H9 (cell line): Measurements from ENCODE around the gene TRPV4. TPM values are rescaled to one million over a fixed set of nuclear protein-coding genes. Genes with fewer than 3 reads are reported as not detected.

ENCODE experiments used
- DNase-seq: peaks from one replicate; pipeline ENCODE4 v3.0.0-alpha.2; 2017
- H2AFZ ChIP-seq: one replicate; pipeline ENCODE4 v1.6.1; 2013; ENCODE audit warnings: mild to moderate bottlenecking, low read length, control low read depth, moderate library complexity
- H2AK5ac ChIP-seq: 2 replicates; pipeline ENCODE4 v1.6.1; 2013; ENCODE audit warnings: low read length, control low read depth, mixed read lengths; ENCODE audit not compliant: insufficient read length
- H2BK120ac ChIP-seq: one replicate; pipeline ENCODE4 v1.6.1; 2013; ENCODE audit warnings: low read depth, mild to moderate bottlenecking, low read length, control low read depth, inconsistent platforms; ENCODE audit not compliant: poor library complexity, severe bottlenecking
- H2BK12ac ChIP-seq: 2 replicates; pipeline ENCODE4 v1.6.1; 2013; ENCODE audit warnings: low read length, control low read depth, mixed read lengths, low read depth; ENCODE audit not compliant: insufficient read length
- H2BK15ac ChIP-seq: 2 replicates; pipeline ENCODE4 v1.6.1; 2013; ENCODE audit warnings: low read depth, low read length, control low read depth
- H2BK20ac ChIP-seq: one replicate; pipeline ENCODE4 v1.6.1; 2013; ENCODE audit warnings: low read depth, mild to moderate bottlenecking, low read length, control low read depth, inconsistent platforms; ENCODE audit not compliant: poor library complexity, severe bottlenecking
- H2BK5ac ChIP-seq: 2 replicates; pipeline ENCODE4 v1.6.1; 2013; ENCODE audit warnings: low read length, control low read depth, mixed read lengths; ENCODE audit not compliant: insufficient read length
- H3K14ac ChIP-seq: 2 replicates; pipeline ENCODE4 v1.6.1; 2013; ENCODE audit warnings: low read length, control low read depth; ENCODE audit not compliant: insufficient read depth
- H3K18ac ChIP-seq: 2 replicates; pipeline ENCODE4 v1.6.1; 2013; ENCODE audit warnings: low read depth, mild to moderate bottlenecking, mixed read lengths, low read length, control low read depth; ENCODE audit not compliant: insufficient read length
- H3K23ac ChIP-seq: 2 replicates; pipeline ENCODE4 v1.6.1; 2013; ENCODE audit warnings: low read length, control low read depth, mixed read lengths, low read depth; ENCODE audit not compliant: insufficient read length
- H3K23me2 ChIP-seq: 2 replicates; pipeline ENCODE4 v1.6.1; 2013; ENCODE audit warnings: low read depth, mild to moderate bottlenecking, mixed read lengths, low read length, control low read depth; ENCODE audit not compliant: insufficient read length, poor library complexity, severe bottlenecking
- H3K27ac ChIP-seq: 2 replicates; pipeline ENCODE4 v1.5.1; 2013; ENCODE audit warnings: low read length, control low read depth, mixed read lengths, low read depth; ENCODE audit not compliant: insufficient read length
- H3K27me3 ChIP-seq: 2 replicates; pipeline ENCODE4 v1.6.1; 2013; ENCODE audit warnings: low read length, control low read depth, inconsistent platforms; ENCODE audit not compliant: insufficient read depth
- H3K4ac ChIP-seq: 2 replicates; pipeline ENCODE4 v1.6.1; 2013; ENCODE audit warnings: low read depth, mild to moderate bottlenecking, control low read depth, inconsistent platforms, low read length, moderate library complexity
- H3K4me1 ChIP-seq: 2 replicates; pipeline ENCODE4 v1.6.1; 2013; ENCODE audit warnings: low read length, control low read depth, inconsistent platforms; ENCODE audit not compliant: insufficient read depth
- H3K4me2 ChIP-seq: 2 replicates; pipeline ENCODE4 v1.6.1; 2013; ENCODE audit warnings: low read length, control low read depth, mixed read lengths; ENCODE audit not compliant: insufficient read length, insufficient read depth
- H3K56ac ChIP-seq: 2 replicates; pipeline ENCODE4 v1.6.1; 2013; ENCODE audit warnings: low read depth, mild to moderate bottlenecking, mixed read lengths, low read length, control low read depth; ENCODE audit not compliant: insufficient read length
- H3K79me1 ChIP-seq: 2 replicates; pipeline ENCODE4 v1.6.1; 2013; ENCODE audit warnings: low read depth, mild to moderate bottlenecking, moderate library complexity, low read length, control low read depth, inconsistent platforms; ENCODE audit not compliant: insufficient read depth, poor library complexity, severe bottlenecking
- H3K79me2 ChIP-seq: 2 replicates; pipeline ENCODE4 v1.6.1; 2013; ENCODE audit warnings: low read length, control low read depth, inconsistent platforms; ENCODE audit not compliant: insufficient read depth
- H3K9ac ChIP-seq: 2 replicates; pipeline ENCODE4 v1.6.1; 2013; ENCODE audit warnings: low read length, control low read depth, mixed read lengths; ENCODE audit not compliant: insufficient read length; ENCODE audit errors: extremely low read depth
- H3K9me3 ChIP-seq: one replicate; pipeline ENCODE4 v1.6.1; 2013; ENCODE audit warnings: low read depth, low read length, inconsistent platforms; ENCODE audit not compliant: control insufficient read depth
- H3T11ph ChIP-seq: one replicate; pipeline ENCODE4 v1.6.1; 2013; ENCODE audit warnings: mild to moderate bottlenecking, low read length, control low read depth, inconsistent platforms
- H4K20me1 ChIP-seq: one replicate; pipeline ENCODE4 v1.6.1; 2013; ENCODE audit not compliant: control insufficient read depth, insufficient read length, insufficient read depth
- H4K5ac ChIP-seq: 2 replicates; pipeline ENCODE4 v1.6.1; 2013; ENCODE audit warnings: low read depth, mild to moderate bottlenecking, mixed read lengths, low read length, control low read depth; ENCODE audit not compliant: insufficient read length
- H4K8ac ChIP-seq: replicated peaks from 2 replicates; pipeline ENCODE4 v1.6.1; 2013; ENCODE audit warnings: low read length, control low read depth, mixed read lengths, low read depth; ENCODE audit not compliant: insufficient read length
- H4K91ac ChIP-seq: 2 replicates; pipeline ENCODE4 v1.6.1; 2013; ENCODE audit warnings: low read depth, mild to moderate bottlenecking, moderate library complexity, mixed read lengths, low read length, control low read depth; ENCODE audit not compliant: insufficient read length
- H3K27ac Mint-ChIP-seq, 3 experiments: 2 replicates in 2 of 3; 3 replicates in 1 of 3; pipeline ENCODE4 v1.8.0; 2020 to 2021; ENCODE audit warnings: mixed read lengths in 3 of 3, mild to moderate bottlenecking in 1 of 3, moderate library complexity in 1 of 3
- H3K27me3 Mint-ChIP-seq: 2 replicates; pipeline ENCODE4 v1.8.0; 2021; ENCODE audit warnings: low read depth, mild to moderate bottlenecking, moderate library complexity, mixed read lengths
- H3K36me3 Mint-ChIP-seq, 3 experiments: 2 replicates in 2 of 3; 3 replicates in 1 of 3; pipeline ENCODE4 v1.8.0; 2020 to 2021; ENCODE audit warnings: low read depth in 3 of 3, mixed read lengths in 3 of 3; ENCODE audit not compliant: insufficient read depth in 1 of 3
- H3K4me1 Mint-ChIP-seq, 2 experiments: 2 replicates each; pipeline ENCODE4 v1.8.0; 2020; ENCODE audit warnings: mixed read lengths in 2 of 2
- H3K4me3 Mint-ChIP-seq, 2 experiments: 2 replicates in 1 of 2; 3 replicates in 1 of 2; pipeline ENCODE4 v1.8.0; 2020 to 2021; ENCODE audit warnings: mild to moderate bottlenecking in 2 of 2, mixed read lengths in 2 of 2, moderate library complexity in 1 of 2
- H3K9me3 Mint-ChIP-seq, 2 experiments: 2 replicates in 1 of 2; 3 replicates in 1 of 2; pipeline ENCODE4 v1.8.0; 2020; ENCODE audit warnings: mild to moderate bottlenecking in 2 of 2, mixed read lengths in 2 of 2, moderate library complexity in 1 of 2
- CTCF ChIP-seq: fragments of 200-600 bp; sonication (generic); conservative IDR thresholded peaks from 3 replicates; pipeline ENCODE4 v1.8.0; 2021; ENCODE audit warnings: antibody characterized with exemption, mild to moderate bottlenecking
- WGBS: extraction: QIAGEN DNeasy Blood & Tissue Kit; methylation state at CpG from one replicate; pipeline ENCODE4 v1.1.7; 2013; ENCODE audit warnings: missing lambda C conversion rate, low lambda C conversion rate, mixed read lengths; ENCODE audit not compliant: insufficient read length; ENCODE audit errors: extremely low coverage; 5-methylcytosine and 5-hydroxymethylcytosine counted together
- total RNA-seq: library from RNA; stranded (reverse); gene quantifications from 2 replicates; pipeline ENCODE4 v1.2.1, GENCODE V29; 2021

Gene TRPV4
- total RNA-seq, 1 experiment from 2014 or later, result 4.9 TPM

DNA sequence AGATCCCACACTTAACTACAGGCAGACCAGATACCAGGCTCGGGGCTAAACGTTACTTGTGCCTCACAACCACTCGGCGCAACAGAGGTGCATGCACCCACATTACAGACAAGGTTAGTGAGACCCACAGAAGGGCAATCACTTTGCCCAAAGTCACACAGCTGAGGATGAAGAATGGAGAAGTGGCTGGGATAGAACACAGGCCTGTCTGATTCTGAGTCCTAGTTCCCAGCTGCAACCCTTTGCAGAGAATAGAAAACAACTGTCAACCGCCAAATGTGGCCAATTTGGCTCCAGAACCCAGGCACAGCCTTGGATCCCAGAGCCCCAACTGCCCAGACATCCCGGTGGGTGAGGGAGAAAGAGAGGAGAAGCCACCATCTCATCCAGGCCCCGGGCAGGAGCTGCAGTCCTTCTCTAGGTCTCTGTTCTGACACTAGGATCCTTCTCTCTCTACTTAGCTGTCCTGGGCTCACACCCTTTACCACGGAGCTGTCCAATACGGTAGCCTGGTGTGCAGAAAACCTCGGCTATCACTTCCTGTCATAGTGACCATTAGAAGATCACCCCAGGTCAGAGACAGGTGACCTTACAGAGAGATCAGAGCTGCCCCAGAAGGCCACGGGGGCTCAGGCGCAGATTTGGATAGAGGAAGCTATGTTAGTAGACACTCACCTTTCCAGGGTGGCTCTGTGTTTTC, 60.4 kb downstream of the TRPV4 start:
- H2BK120ac ChIP-seq, result no peak overlapping the region
- no peak overlapping the region for H2BK5ac ChIP-seq
- H3K79me1 ChIP-seq, result no peaks in the 10 kb centered on the region
- no CpG with 5 or more reads among the region's 12 CpGs for WGBS
- no peak overlapping the region for H3K4me2 ChIP-seq
- no peak overlapping the region for H2BK12ac ChIP-seq
- H3K4me1 Mint-ChIP-seq, result peaks cover 19 to 23% of the 10 kb centered on the region in 2 experiments
- no peak overlapping the region for H4K5ac ChIP-seq
- H3K79me2 ChIP-seq, result no peaks in the 10 kb centered on the region
- no peaks in the 10 kb centered on the region for H4K20me1 ChIP-seq
- H3K56ac ChIP-seq, result no peak overlapping the region
- no peak overlapping the region for H3K4me3 Mint-ChIP-seq
- no peaks in the 10 kb centered on the region; a peak in 1 of 5 replicates for H3K9me3 Mint-ChIP-seq
- peak; percentile 26 for DNase-seq
- H3K27me3 ChIP-seq, result no peaks in the 10 kb centered on the region
- H3K9me3 ChIP-seq, result no peaks in the 10 kb centered on the region
- H2AK5ac ChIP-seq, result no peak overlapping the region
- H3K23ac ChIP-seq, result no peak overlapping the region
- H4K8ac ChIP-seq, result no peak overlapping the region
- H3K9ac ChIP-seq, result no peak overlapping the region
- H3K23me2 ChIP-seq, result no peaks in the 10 kb centered on the region
- no peak overlapping the region for H2AFZ ChIP-seq
- peak overlapping the region in 2 of 3 experiments; percentile 53 to 69; a peak in 2 of 7 replicates for H3K27ac Mint-ChIP-seq
- no peaks in the 10 kb centered on the region for H3K4me1 ChIP-seq
- no peak overlapping the region for H2BK20ac ChIP-seq
- no peak overlapping the region for H3T11ph ChIP-seq
- no peaks in the 10 kb centered on the region for H3K27me3 Mint-ChIP-seq
- TF ChIP-seq CTCF, result no peak
- no peak overlapping the region for H3K14ac ChIP-seq
- no peak overlapping the region for H3K27ac ChIP-seq
- H2BK15ac ChIP-seq, result no peak overlapping the region
- no peaks in the 10 kb centered on the region for H3K36me3 Mint-ChIP-seq
- no peak overlapping the region for H3K4ac ChIP-seq
- H3K18ac ChIP-seq, result no peak overlapping the region
- H4K91ac ChIP-seq, result no peak overlapping the region
